Pons (tissue), 1 donor: ENCODE measurements around the gene PORCN.
"Not testable (repeated sequence)": the region's sequence is repeated elsewhere in the genome, so short reads cannot be mapped to it uniquely, and the experiment has no call there.

Experiments
- DNase-seq: peaks from one replicate; pipeline ENCODE4 v3.0.0-alpha.2; 2016; ENCODE audit warnings: low spot score

Gene PORCN

GRCh38 chrX:48541140-48541814 is 32.5 kb downstream of the PORCN start:
- no peak for DNase-seq

GRCh38 chrX:48548871-48549270 is 40.1 kb downstream of the PORCN start:
- DNase-seq: no peak

GRCh38 chrX:48555731-48556325 is 47.0 kb downstream of the PORCN start:
- DNase-seq: not testable (repeated sequence)

GRCh38 chrX:48558271-48558670 is 49.5 kb downstream of the PORCN start:
- DNase-seq: no peak

- DNase-seq: no peak
Measured at GRCh38 chrX:48559636-48560035, 50.8 kb downstream of the PORCN start.

GRCh38 chrX:48560056-48560455 is 51.3 kb downstream of the PORCN start:
- DNase-seq: no peak

- DNase-seq: no peak
Measured at GRCh38 chrX:48560681-48561080, 51.9 kb downstream of the PORCN start.

GRCh38 chrX:48569958-48570357 is 61.2 kb downstream of the PORCN start:
- no peak for DNase-seq
